CD14-positive monocyte (primary cell): ENCODE data around the gene SAP30BP. TPM values are rescaled to one million over a fixed set of nuclear protein-coding genes. Genes with fewer than 3 reads are reported as not detected.

Source experiments
- DNase-seq, 3 donors: peaks; one replicate each; pipeline ENCODE4 v3.0.0-alpha.2; 2011 to 2022
- H2AFZ ChIP-seq: 2 replicates; pipeline ENCODE4 v1.6.0; 2012; ENCODE audit warnings: mild to moderate bottlenecking, low read depth, low read length, inconsistent platforms; ENCODE audit not compliant: insufficient read depth, poor library complexity, severe bottlenecking
- H3K27ac ChIP-seq, 2 donors: 1 replicate in 1 of 2; 2 replicates in 1 of 2; pipeline ENCODE4 v1.5.1; 2012 to 2013; ENCODE audit warnings: low read length in 2 of 2, control low read depth in 1 of 2, inconsistent platforms in 1 of 2, low read depth in 1 of 2, mild to moderate bottlenecking in 1 of 2
- H3K27me3 ChIP-seq, 2 donors: one replicate each; pipeline versions ENCODE4 v1.6.0 to v1.6.1; 2011 to 2013; ENCODE audit warnings: low read length in 2 of 2; ENCODE audit not compliant: control insufficient read depth in 2 of 2, insufficient read depth in 2 of 2
- H3K36me3 ChIP-seq, 2 donors: replicated peaks in 1 of 2; 1 replicate in 1 of 2; 2 replicates in 1 of 2; pipeline versions ENCODE4 v1.5.1 to v1.6.1; 2012 to 2013; ENCODE audit warnings: low read length in 2 of 2, control low read depth in 1 of 2, inconsistent platforms in 1 of 2, mild to moderate bottlenecking in 1 of 2; ENCODE audit not compliant: insufficient read depth in 2 of 2, control insufficient read depth in 1 of 2
- H3K4me1 ChIP-seq, 2 donors: 1 replicate in 1 of 2; 2 replicates in 1 of 2; pipeline versions ENCODE4 v1.5.1 to v1.6.1; 2012 to 2013; ENCODE audit warnings: low read length in 2 of 2, control low read depth in 1 of 2, inconsistent platforms in 1 of 2, mild to moderate bottlenecking in 1 of 2, moderate library complexity in 1 of 2; ENCODE audit not compliant: insufficient read depth in 2 of 2, control insufficient read depth in 1 of 2
- H3K4me2 ChIP-seq: replicated peaks from 2 replicates; pipeline ENCODE3; 2012; ENCODE audit warnings: low read length, moderate library complexity, mild to moderate bottlenecking; ENCODE audit not compliant: poor library complexity, severe bottlenecking; ENCODE audit errors: extremely low read depth
- H3K4me3 ChIP-seq, 3 experiments: fragments of 200-600 bp in 1 of 3; sonication (generic) in 1 of 3; replicated peaks in 1 of 3; 1 replicate in 2 of 3; 2 replicates in 1 of 3; pipeline ENCODE4 v1.5.1; 2011 to 2013; ENCODE audit warnings: low read length in 3 of 3, mild to moderate bottlenecking in 3 of 3, control low read depth in 2 of 3, low read depth in 2 of 3, inconsistent platforms in 1 of 3, moderate library complexity in 1 of 3
- H3K79me2 ChIP-seq: 2 replicates; pipeline ENCODE4 v1.6.0; 2012; ENCODE audit warnings: mild to moderate bottlenecking, control low read depth, inconsistent platforms, low read length, moderate library complexity; ENCODE audit not compliant: insufficient read depth
- H3K9ac ChIP-seq: 2 replicates; pipeline ENCODE4 v1.6.0; 2017; ENCODE audit warnings: low read length, mild to moderate bottlenecking; ENCODE audit not compliant: insufficient read depth, poor library complexity, severe bottlenecking
- H3K9me3 ChIP-seq, 2 donors: replicated peaks in 1 of 2; 1 replicate in 1 of 2; 2 replicates in 1 of 2; pipeline versions ENCODE4 v1.5.1 to v1.6.1; 2012 to 2013; ENCODE audit warnings: low read length in 2 of 2, control low read depth in 1 of 2; ENCODE audit not compliant: control insufficient read depth in 1 of 2, insufficient read depth in 1 of 2
- H4K20me1 ChIP-seq: 2 replicates; pipeline ENCODE4 v1.6.0; 2012; ENCODE audit warnings: mild to moderate bottlenecking, low read length, control low read depth, moderate library complexity; ENCODE audit not compliant: insufficient read depth
- H3K27ac Mint-ChIP-seq, 7 donors: one replicate each; pipeline ENCODE4 v1.8.0; 2020; ENCODE audit warnings: mild to moderate bottlenecking in 7 of 7, mixed read lengths in 7 of 7, moderate library complexity in 6 of 7, inconsistent platforms in 2 of 7
- H3K27me3 Mint-ChIP-seq, 3 donors: one replicate each; pipeline ENCODE4 v1.8.0; 2021 to 2022; ENCODE audit warnings: low read depth in 3 of 3, mild to moderate bottlenecking in 3 of 3, mixed read lengths in 3 of 3, moderate library complexity in 3 of 3, inconsistent platforms in 1 of 3
- H3K36me3 Mint-ChIP-seq, 2 donors: one replicate each; pipeline ENCODE4 v1.8.0; 2020; ENCODE audit warnings: mixed read lengths in 2 of 2, inconsistent platforms in 1 of 2, mild to moderate bottlenecking in 1 of 2
- H3K4me1 Mint-ChIP-seq: one replicate; pipeline ENCODE4 v1.8.0; 2020; ENCODE audit warnings: mild to moderate bottlenecking, mixed read lengths
- H3K4me3 Mint-ChIP-seq, 2 donors: one replicate each; pipeline ENCODE4 v1.8.0; 2020; ENCODE audit warnings: mild to moderate bottlenecking in 2 of 2, mixed read lengths in 2 of 2, moderate library complexity in 1 of 2
- H3K9me3 Mint-ChIP-seq, 7 donors: one replicate each; pipeline ENCODE4 v1.8.0; 2020 to 2022; ENCODE audit warnings: mixed read lengths in 7 of 7, mild to moderate bottlenecking in 6 of 7, moderate library complexity in 6 of 7, inconsistent platforms in 2 of 7
- CTCF ChIP-seq: fragments of 200-600 bp; IDR thresholded peaks from one replicate; pipeline ENCODE4 v1.8.0; 2022; ENCODE audit warnings: antibody characterized with exemption, mild to moderate bottlenecking
- WGBS: methylation state at CpG from one replicate; pipeline ENCODE4 v1.1.5; 2013; ENCODE audit warnings: missing lambda C conversion rate; ENCODE audit not compliant: insufficient coverage; 5-methylcytosine and 5-hydroxymethylcytosine counted together
- intact Hi-C, 2 donors: fragments of 100-400 bp; cut with micrococcal nuclease; formaldehyde crosslinking; loops; one replicate each; pipeline versions ENCODE4 v1.15.0 to v1.15.1; 2023
- polyA plus RNA-seq, 3 donors: library from polyadenylated mRNA; depleted of rRNA in 1 of 3; unstranded in 2 of 3; stranded (reverse) in 1 of 3; fragments of 300-500 nt in 2 of 3; fragments of >200 nt in 1 of 3; fragmentation: Illumina TruSeq in 2 of 3; gene quantifications; 1 replicate in 2 of 3; 2 replicates in 1 of 3; pipeline ENCODE4 v1.2.3, GENCODE V29; 2012 to 2021

Gene SAP30BP
- polyA plus RNA-seq, 3 donors: 43.8 to 130 (median 61.6) TPM

- Histone ChIP-seq H3K9ac (no peak overlapping the region), H2AFZ (no peak overlapping the region), H3K9me3 (no peaks in the 10 kb centered on the region), H3K79me2 (no peaks in the 10 kb centered on the region), H3K27ac (no peak overlapping the region), H3K4me2 (no peak overlapping the region), H4K20me1 (no peaks in the 10 kb centered on the region), H3K27me3 (no peaks in the 10 kb centered on the region), H3K4me3 (no peak overlapping the region), H3K36me3 (peaks cover 96% of the 10 kb centered on the region in 2 donors), H3K4me1 (no peaks in the 10 kb centered on the region)
- H3K4me3 Mint-ChIP-seq: no peak overlapping the region
- H3K36me3 Mint-ChIP-seq: peaks cover 66 to 100% of the 10 kb centered on the region in 2 donors
- TF ChIP-seq CTCF: no peak
- H3K27ac Mint-ChIP-seq: peak overlapping the region in 3 of 7 donors; percentile 16 to 61 (median 57)
- H3K9me3 Mint-ChIP-seq: peaks cover 0 to 2% (median 0%) of the 10 kb centered on the region in 7 donors
- DNase-seq: no peak
- intact Hi-C loops: no loop called here
- no peaks in the 10 kb centered on the region for H3K4me1 Mint-ChIP-seq
- peaks cover 0 to 2% (median under 1%) of the 10 kb centered on the region in 3 donors for H3K27me3 Mint-ChIP-seq
- WGBS: 100% methylated on average over 5 of the region's 8 CpGs
Measured at GRCh38 chr17:75622076-75622475, 45.1 kb upstream of the SAP30BP start.

- intact Hi-C loops: no loop called here
- H3K27ac Mint-ChIP-seq: no peak overlapping the region
- H3K4me2 ChIP-seq: no peak overlapping the region
- no peaks in the 10 kb centered on the region for H3K4me1 Mint-ChIP-seq
- H3K9me3 Mint-ChIP-seq: peaks cover 0 to 2% (median 0%) of the 10 kb centered on the region in 7 donors
- H4K20me1 ChIP-seq: no peaks in the 10 kb centered on the region
- H3K27me3 ChIP-seq: no peaks in the 10 kb centered on the region
- WGBS: 90% methylated on average over 11 of the region's 15 CpGs
- no peak overlapping the region for H3K4me3 ChIP-seq
- H3K27me3 Mint-ChIP-seq: peaks cover 0 to 4% (median 3%) of the 10 kb centered on the region in 3 donors
- no peak for DNase-seq
- H3K4me1 ChIP-seq: no peaks in the 10 kb centered on the region
- no peak for TF ChIP-seq CTCF
- no peak overlapping the region for H3K27ac ChIP-seq
- no peaks in the 10 kb centered on the region for H3K79me2 ChIP-seq
- H3K36me3 ChIP-seq: peaks cover 94 to 96% of the 10 kb centered on the region in 2 donors
- H3K9ac ChIP-seq: no peak overlapping the region
- peaks cover 63 to 100% of the 10 kb centered on the region in 2 donors for H3K36me3 Mint-ChIP-seq
- no peak overlapping the region for H2AFZ ChIP-seq
- no peak overlapping the region for H3K4me3 Mint-ChIP-seq
- H3K9me3 ChIP-seq: no peaks in the 10 kb centered on the region
Measured at GRCh38 chr17:75622771-75623273, 44.3 kb upstream of the SAP30BP start.
